Erythroblast (primary cell): Measurements from ENCODE around the gene NEO1.

ENCODE experiments used
- GATA1 ChIP-seq: IDR thresholded peaks from 2 replicates; pipeline ENCODE4 v1.6.1; 2011; ENCODE audit warnings: low read depth, mild to moderate bottlenecking, control low read depth, low read length, moderate library complexity
- POLR2A ChIP-seq: IDR thresholded peaks from 2 replicates; pipeline ENCODE4 v1.6.1; 2011; ENCODE audit warnings: mild to moderate bottlenecking, low read length

DNA sequence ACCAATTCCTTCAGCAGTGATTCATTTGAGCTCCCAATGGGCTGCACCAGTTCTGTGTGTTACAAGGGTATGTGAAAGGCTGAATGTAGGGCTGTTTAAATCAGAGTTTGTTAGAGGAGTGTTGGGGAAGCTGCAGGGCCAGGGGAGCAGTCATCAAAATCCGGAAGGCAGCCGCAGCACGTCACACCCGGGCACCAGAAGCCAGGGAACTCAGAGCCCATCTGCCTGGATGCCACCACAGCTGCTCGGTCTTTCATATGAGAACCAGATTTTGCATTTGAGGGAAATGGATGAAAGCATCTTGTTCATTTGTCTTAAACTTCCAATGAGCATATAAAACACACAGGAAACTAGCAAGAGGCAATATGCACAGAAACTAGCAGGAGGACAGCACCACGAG is 24.2 kb upstream of the NEO1 start:
- TF ChIP-seq POLR2A (no peak), GATA1 (no peak)
